ENCODE data around the gene CUEDC1. TPM values are rescaled to one million over a fixed set of nuclear protein-coding genes. Genes with fewer than 3 reads are reported as not detected.
A peak's percentile ranks its signal among the peaks of the same experiment; 100 is the strongest.

The CUEDC1 gene
- total and polyA plus RNA-seq, 2 of the 13 experiments (the other 11 are each of a cell fraction or from before 2014, with no cell fraction given): 7.4 to 12.9 TPM

- TF ChIP-seq ATF3 (CRISPR knock-in tag; IDR thresholded peaks at IDR 0.05) (peak; percentile 72), CREB3 (CRISPR knock-in tag; IDR thresholded peaks at IDR 0.05) (no peak)
Measured at GRCh38 chr17:57902800-57903759, 52.1 kb downstream of the CUEDC1 start (continued).

GRCh38 chr17:57902117-57902799 lies 53.0 kb downstream of the CUEDC1 start:
- Histone ChIP-seq H3K79me2 (ENCODE audit: insufficient read depth, low read length) (no peaks in the 10 kb centered on the region), H3K36me3 (replicated peaks in 1 of 2; ENCODE audit: control insufficient read depth in 1 of 2, insufficient read depth in 2 of 2, low read length in 2 of 2) (no peaks in the 10 kb centered on the region), H4K20me1 (ENCODE audit: insufficient read depth, low read length) (no peaks in the 10 kb centered on the region), H3K4me3 (replicated peaks in 1 of 3; ENCODE audit: insufficient read depth in 1 of 3, low read depth in 2 of 3, low read length in 3 of 3) (0 out of 6 replicates have a peak overlapping the region, but pooled peaks of 1 of the 3 experiments have one; percentile 39), H3K4me1 (ENCODE audit: insufficient read depth, low read length) (peaks cover 90% of the 10 kb centered on the region), H2AFZ (ENCODE audit: low read length) (no peak overlapping the region), H3K4me2 (ENCODE audit: low read depth, low read length) (peak overlapping the region; percentile 66), H3K9me3 (ENCODE audit: low read length) (no peaks in the 10 kb centered on the region), H3K27ac (ENCODE audit: extremely low read length, insufficient read depth, low read length) (peak overlapping the region; percentile 87), H3K27me3 (ENCODE audit: control insufficient read depth in 1 of 2, insufficient read depth in 2 of 2, low read length in 2 of 2) (no peaks in the 10 kb centered on the region), H3K9ac (ENCODE audit: insufficient read depth, low read depth, low read length) (peak overlapping the region; percentile 69)
- CTCF ChIA-PET (ENCODE audit: low intra/inter-chr PET ratio, low total read pairs): no interaction called here
- no TSS peak for BruUV-seq (replicated peaks)
- intact Hi-C loops (cut with micrococcal nuclease; ENCODE audit: unreplicated experiment): loop anchor here (2.0 kb wide), 2 partner anchors 51 to 93 kb away; no protein-coding TSS in a partner anchor
- WGBS (ENCODE audit: low lambda C conversion rate): 90% methylated on average over 13 of the region's 13 CpGs
- DNase-seq (ENCODE audit: low spot score) (no peak), FAIRE-seq (no peak), ATAC-seq (no peak)
- in situ Hi-C loops (cut with HindIII; ENCODE audit: extremely low pct_ligation_motif_present, low pct_unique_long_range_greater_than_20kb): no loop called here
- TF ChIP-seq ZNF335 (CRISPR knock-in tag; IDR thresholded peaks at IDR 0.05) (0 out of 2 replicates have a peak, but pooled peaks have one; percentile 2), KDM1A (CRISPR knock-in tag; IDR thresholded peaks at IDR 0.05) (no peak)
- POLR2A ChIA-PET: interaction anchor here (1.3 to 2.4 kb wide), 7 partner anchors 9 to 181 kb away, joined by 6 to 87 read pairs (median 8); partner anchors contain the start of genes DYNLL2 and VEZF1

Data from HepG2 (cell line).